ENCODE measurements around the gene HERC3. TPM values are rescaled to one million over a fixed set of nuclear protein-coding genes. Genes with fewer than 3 reads are reported as not detected.

The HERC3 gene
- total and polyA plus RNA-seq, 9 donors = 9.1 to 14.7 (median 12.7) TPM

DNA sequence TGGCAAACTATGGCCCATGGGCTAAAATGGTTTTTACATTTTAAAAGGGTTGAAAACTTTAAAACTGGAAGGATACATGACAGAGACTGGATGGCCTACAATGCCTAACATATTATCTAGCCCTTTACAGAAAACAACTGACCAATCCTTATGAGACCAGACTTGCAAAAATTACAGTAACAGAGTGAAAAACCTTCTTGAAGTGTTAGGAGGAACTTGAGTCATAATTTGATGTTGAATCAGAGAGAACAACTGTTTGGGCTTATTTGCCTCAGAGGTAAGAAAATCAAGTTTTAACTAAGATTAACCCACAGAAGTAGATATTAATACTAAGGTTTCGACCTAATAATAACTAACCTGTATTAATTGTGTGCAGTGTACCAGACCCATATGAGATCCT lies 117.7 kb downstream of the HERC3 start:
- no CpG with 5 or more reads among the region's 1 CpG for WGBS (ENCODE audit: insufficient coverage)
- Histone ChIP-seq H3K9me3 (replicated peaks; ENCODE audit: control insufficient read depth, low read depth, low read length) (no peaks in the 10 kb centered on the region), H3K4me3 (ENCODE audit: low read length) (no peak overlapping the region), H3K4me1 (ENCODE audit: control insufficient read depth, insufficient read depth, low read length) (peaks cover 3% of the 10 kb centered on the region), H3K27ac (ENCODE audit: low read length) (no peak overlapping the region), H3K27me3 (ENCODE audit: control insufficient read depth, insufficient read depth, low read length) (no peaks in the 10 kb centered on the region), H3K36me3 (ENCODE audit: control insufficient read depth, insufficient read depth, low read length) (peaks cover 11% of the 10 kb centered on the region)
- no peak for DNase-seq

- no peaks in the 10 kb centered on the region for H3K27me3 ChIP-seq (ENCODE audit: control insufficient read depth, insufficient read depth, low read length)
- H3K9me3 ChIP-seq (replicated peaks; ENCODE audit: control insufficient read depth, low read depth, low read length) = peaks cover 16% of the 10 kb centered on the region
- no CpG with 5 or more reads among the region's 1 CpG for WGBS (ENCODE audit: insufficient coverage)
- H3K27ac ChIP-seq (ENCODE audit: low read length) = no peak overlapping the region
- H3K4me1 ChIP-seq (ENCODE audit: control insufficient read depth, insufficient read depth, low read length) = no peaks in the 10 kb centered on the region
- no peak for DNase-seq
- peaks cover 12% of the 10 kb centered on the region for H3K36me3 ChIP-seq (ENCODE audit: control insufficient read depth, insufficient read depth, low read length)
- H3K4me3 ChIP-seq (ENCODE audit: low read length) = no peak overlapping the region
Observed at GRCh38 chr4:88713782-88714181, 121.5 kb downstream of the HERC3 start.

DNA sequence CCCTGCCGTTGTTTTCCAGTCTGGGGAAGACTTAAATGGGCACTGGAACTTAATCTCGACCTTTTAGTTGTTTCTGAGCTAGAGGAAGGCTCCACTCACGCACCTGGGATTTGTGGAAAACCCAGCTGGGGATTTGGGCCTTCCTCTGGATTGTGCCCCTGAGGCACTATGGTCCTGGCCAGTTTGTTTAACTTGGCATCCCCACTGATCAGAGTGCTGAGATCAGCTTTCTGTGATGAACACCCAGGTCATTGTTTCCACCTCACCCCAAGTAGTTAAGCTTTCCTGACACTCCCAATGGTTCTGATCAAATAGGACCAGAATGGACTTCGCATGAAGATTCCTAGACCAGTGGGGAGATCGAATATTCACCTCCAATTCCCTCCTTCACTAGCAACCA lies 125.8 kb downstream of the HERC3 start:
- 96% methylated on average over 3 of the region's 5 CpGs for WGBS (ENCODE audit: insufficient coverage)
- peaks cover 19% of the 10 kb centered on the region for H3K9me3 ChIP-seq (replicated peaks; ENCODE audit: control insufficient read depth, low read depth, low read length)
- peaks cover 4% of the 10 kb centered on the region for H3K4me1 ChIP-seq (ENCODE audit: control insufficient read depth, insufficient read depth, low read length)
- H3K36me3 ChIP-seq (ENCODE audit: control insufficient read depth, insufficient read depth, low read length) = peaks cover 35% of the 10 kb centered on the region
- no peak overlapping the region for H3K4me3 ChIP-seq (ENCODE audit: low read length)
- no peaks in the 10 kb centered on the region for H3K27me3 ChIP-seq (ENCODE audit: control insufficient read depth, insufficient read depth, low read length)
- H3K27ac ChIP-seq (ENCODE audit: low read length) = no peak overlapping the region
- DNase-seq = no peak

- Histone ChIP-seq H3K4me3 (ENCODE audit: low read length) (no peak overlapping the region), H3K36me3 (ENCODE audit: control insufficient read depth, insufficient read depth, low read length) (peaks cover 42% of the 10 kb centered on the region), H3K27ac (ENCODE audit: low read length) (no peak overlapping the region), H3K9me3 (replicated peaks; ENCODE audit: control insufficient read depth, low read depth, low read length) (peaks cover 19% of the 10 kb centered on the region), H3K4me1 (ENCODE audit: control insufficient read depth, insufficient read depth, low read length) (peaks cover 5% of the 10 kb centered on the region), H3K27me3 (ENCODE audit: control insufficient read depth, insufficient read depth, low read length) (no peaks in the 10 kb centered on the region)
- no CpG with 5 or more reads among the region's 1 CpG for WGBS (ENCODE audit: insufficient coverage)
- no peak for DNase-seq
Observed at GRCh38 chr4:88719381-88719780, 127.1 kb downstream of the HERC3 start.

DNA sequence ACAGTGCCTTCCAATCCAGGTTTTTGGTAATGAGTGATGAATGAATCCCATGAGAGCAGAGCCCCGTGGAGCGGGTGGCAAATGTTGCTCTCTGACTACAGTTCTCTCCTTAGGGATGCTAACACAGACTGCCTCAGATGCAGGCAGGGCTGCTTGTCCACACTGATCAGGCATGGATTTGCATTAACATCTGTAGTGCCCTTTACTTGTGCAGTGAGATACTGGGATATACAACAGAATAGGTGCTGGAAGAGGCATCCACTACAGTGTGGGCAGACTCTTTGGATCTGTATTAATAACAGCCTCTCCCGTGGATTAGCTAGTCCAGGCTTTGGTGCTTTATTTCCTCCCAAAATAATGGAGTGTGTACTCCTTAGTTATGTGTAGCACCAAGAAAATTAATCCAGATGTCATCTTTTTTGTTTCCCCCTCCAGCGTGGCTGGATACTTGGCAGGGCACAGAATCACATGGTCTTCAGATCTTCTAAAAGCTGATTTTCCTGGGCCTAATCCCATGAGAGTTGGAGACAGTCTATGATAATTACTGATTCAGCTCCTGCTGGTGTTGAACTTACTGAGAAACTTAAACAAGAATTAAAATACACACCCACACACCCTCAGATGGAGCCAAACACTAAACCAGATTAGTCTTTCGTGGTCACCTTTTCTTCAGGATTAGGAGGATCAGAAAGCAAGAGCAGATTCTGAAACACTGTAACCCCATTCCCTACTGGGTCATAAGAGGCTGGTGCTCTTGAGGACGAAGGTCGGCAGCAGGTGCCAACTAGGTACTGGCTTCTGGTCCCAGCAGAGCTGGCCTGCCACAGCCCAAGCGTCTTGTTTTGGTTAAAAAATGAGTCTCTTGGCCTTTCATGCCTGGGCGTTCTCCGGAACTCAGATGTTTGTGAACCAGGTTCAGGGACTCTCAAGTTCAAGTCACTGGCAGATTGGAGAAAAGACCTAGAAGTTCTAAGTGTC lies 128.5 kb downstream of the HERC3 start:
- peaks cover 19% of the 10 kb centered on the region for H3K9me3 ChIP-seq (replicated peaks; ENCODE audit: control insufficient read depth, low read depth, low read length)
- peaks cover 46% of the 10 kb centered on the region for H3K36me3 ChIP-seq (ENCODE audit: control insufficient read depth, insufficient read depth, low read length)
- DNase-seq = no peak
- H3K4me3 ChIP-seq (ENCODE audit: low read length) = no peak overlapping the region
- 93% methylated on average over 6 of the region's 10 CpGs for WGBS (ENCODE audit: insufficient coverage)
- H3K27ac ChIP-seq (ENCODE audit: low read length) = no peak overlapping the region
- no peaks in the 10 kb centered on the region for H3K27me3 ChIP-seq (ENCODE audit: control insufficient read depth, insufficient read depth, low read length)
- peaks cover 7% of the 10 kb centered on the region for H3K4me1 ChIP-seq (ENCODE audit: control insufficient read depth, insufficient read depth, low read length)

DNA sequence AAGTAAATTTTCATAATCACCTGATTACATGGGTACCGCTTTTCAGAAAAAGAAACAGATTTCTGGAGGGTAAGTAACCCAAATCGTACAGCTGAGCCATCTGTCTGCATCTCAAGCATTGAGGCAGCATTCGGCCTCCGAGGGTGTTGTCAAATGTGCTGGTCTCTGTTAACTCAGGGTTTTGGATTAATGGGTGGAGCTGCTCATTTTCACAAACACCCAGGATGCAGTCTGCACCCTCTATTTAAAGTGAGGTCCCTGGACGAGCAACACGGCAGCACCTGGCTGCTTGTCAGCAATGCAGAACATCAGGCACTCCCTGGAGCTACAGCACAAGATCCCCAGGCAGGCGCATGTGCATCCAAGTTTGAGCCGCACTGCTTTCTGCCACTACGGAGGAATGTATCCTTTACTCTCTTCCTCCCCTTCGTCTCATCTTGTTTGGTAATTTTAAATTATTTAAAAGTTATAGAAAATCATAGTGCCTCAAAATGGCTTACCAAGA lies 130.0 kb downstream of the HERC3 start:
- H3K27me3 ChIP-seq (ENCODE audit: control insufficient read depth, insufficient read depth, low read length) = no peaks in the 10 kb centered on the region
- 81% methylated on average over 3 of the region's 10 CpGs for whole genome bisulfite sequencing (ENCODE audit: insufficient coverage)
- H3K4me3 ChIP-seq (ENCODE audit: low read length) = no peak overlapping the region
- H3K9me3 ChIP-seq (replicated peaks; ENCODE audit: control insufficient read depth, low read depth, low read length) = peaks cover 13% of the 10 kb centered on the region
- peaks cover 55% of the 10 kb centered on the region for H3K36me3 ChIP-seq (ENCODE audit: control insufficient read depth, insufficient read depth, low read length)
- DNase-seq = no peak
- peaks cover 8% of the 10 kb centered on the region for H3K4me1 ChIP-seq (ENCODE audit: control insufficient read depth, insufficient read depth, low read length)
- no peak overlapping the region for H3K27ac ChIP-seq (ENCODE audit: low read length)

GRCh38 chr4:88722828-88723227 lies 130.5 kb downstream of the HERC3 start:
- Histone ChIP-seq H3K36me3 (ENCODE audit: control insufficient read depth, insufficient read depth, low read length) (peaks cover 60% of the 10 kb centered on the region), H3K4me1 (ENCODE audit: control insufficient read depth, insufficient read depth, low read length) (peaks cover 13% of the 10 kb centered on the region), H3K9me3 (replicated peaks; ENCODE audit: control insufficient read depth, low read depth, low read length) (peaks cover 10% of the 10 kb centered on the region), H3K27me3 (ENCODE audit: control insufficient read depth, insufficient read depth, low read length) (no peaks in the 10 kb centered on the region), H3K4me3 (ENCODE audit: low read length) (no peak overlapping the region), H3K27ac (ENCODE audit: low read length) (no peak overlapping the region)
- no peak for DNase-seq
- WGBS (ENCODE audit: insufficient coverage) = 60% methylated on average over 1 of the region's 2 CpGs

DNA sequence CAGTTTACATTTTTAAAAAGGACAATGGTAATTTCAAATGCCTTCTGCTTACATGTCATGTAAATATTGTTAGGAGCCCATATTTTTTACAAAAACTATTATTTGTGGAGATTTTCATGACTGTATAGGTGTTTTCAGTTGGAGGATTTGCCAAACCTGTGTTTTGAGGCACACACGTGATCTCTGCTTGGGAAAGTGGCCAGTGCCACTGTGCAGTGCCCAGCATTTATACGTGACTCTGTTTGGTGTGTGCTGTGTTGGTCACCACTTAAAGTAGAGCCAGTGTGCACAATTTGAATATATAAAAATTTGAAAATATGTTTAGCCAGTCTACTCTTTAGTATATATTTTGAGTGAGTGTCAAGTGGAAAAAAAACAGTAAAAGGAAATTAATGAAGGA lies 132.1 kb downstream of the HERC3 start:
- Histone ChIP-seq H3K4me3 (ENCODE audit: low read length) (no peak overlapping the region), H3K9me3 (replicated peaks; ENCODE audit: control insufficient read depth, low read depth, low read length) (no peaks in the 10 kb centered on the region), H3K27ac (ENCODE audit: low read length) (no peak overlapping the region), H3K36me3 (ENCODE audit: control insufficient read depth, insufficient read depth, low read length) (peaks cover 61% of the 10 kb centered on the region), H3K4me1 (ENCODE audit: control insufficient read depth, insufficient read depth, low read length) (peaks cover 23% of the 10 kb centered on the region), H3K27me3 (ENCODE audit: control insufficient read depth, insufficient read depth, low read length) (no peaks in the 10 kb centered on the region)
- WGBS (ENCODE audit: insufficient coverage) = no CpG with 5 or more reads among the region's 2 CpGs
- DNase-seq = no peak

GRCh38 chr4:88725143-88725542 lies 132.9 kb downstream of the HERC3 start:
- no peak overlapping the region for H3K4me3 ChIP-seq (ENCODE audit: low read length)
- no peaks in the 10 kb centered on the region for H3K27me3 ChIP-seq (ENCODE audit: control insufficient read depth, insufficient read depth, low read length)
- no peak for DNase-seq
- peaks cover 61% of the 10 kb centered on the region for H3K36me3 ChIP-seq (ENCODE audit: control insufficient read depth, insufficient read depth, low read length)
- H3K27ac ChIP-seq (ENCODE audit: low read length) = no peak overlapping the region
- no peaks in the 10 kb centered on the region for H3K9me3 ChIP-seq (replicated peaks; ENCODE audit: control insufficient read depth, low read depth, low read length)
- peaks cover 23% of the 10 kb centered on the region for H3K4me1 ChIP-seq (ENCODE audit: control insufficient read depth, insufficient read depth, low read length)
- 86% methylated on average over 3 of the region's 4 CpGs for WGBS (ENCODE audit: insufficient coverage)

DNA sequence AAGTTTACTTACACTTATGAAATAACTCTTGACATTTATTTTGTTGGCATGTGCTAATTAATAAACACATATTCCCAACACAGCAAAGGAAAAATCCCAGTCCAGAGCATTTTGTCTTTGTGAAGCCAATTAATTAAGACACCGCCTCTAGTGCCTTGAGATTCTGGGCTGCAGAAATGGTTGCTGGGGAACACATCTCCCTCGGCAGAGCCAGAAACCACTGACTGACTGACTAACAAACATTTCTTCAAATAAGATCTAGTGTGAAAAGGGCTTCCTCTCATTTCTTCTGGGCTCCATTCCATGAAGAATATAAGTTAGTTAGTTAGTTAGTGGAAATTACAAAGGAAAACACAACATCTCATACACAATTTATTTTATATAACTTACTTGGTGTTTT lies 133.7 kb downstream of the HERC3 start:
- Histone ChIP-seq H3K27ac (ENCODE audit: low read length) (no peak overlapping the region), H3K4me3 (ENCODE audit: low read length) (no peak overlapping the region), H3K4me1 (ENCODE audit: control insufficient read depth, insufficient read depth, low read length) (peaks cover 23% of the 10 kb centered on the region), H3K27me3 (ENCODE audit: control insufficient read depth, insufficient read depth, low read length) (no peaks in the 10 kb centered on the region), H3K36me3 (ENCODE audit: control insufficient read depth, insufficient read depth, low read length) (peaks cover 62% of the 10 kb centered on the region), H3K9me3 (replicated peaks; ENCODE audit: control insufficient read depth, low read depth, low read length) (no peaks in the 10 kb centered on the region)
- DNase-seq = no peak
- WGBS (ENCODE audit: insufficient coverage) = no CpG with 5 or more reads among the region's 2 CpGs

Measured in muscle of leg (tissue), 11 donors.